Medulla oblongata (tissue), 1 donor: Measurements from ENCODE around the gene OPCML.

Source experiments
- DNase-seq: peaks from one replicate; pipeline ENCODE4 v3.0.0-alpha.2; 2015; ENCODE audit errors: extremely low spot score

The OPCML gene

GRCh38 chr11:132499661-132500060, 1032.6 kb downstream of the OPCML start:
- DNase-seq, result no peak

GRCh38 chr11:132496341-132496740, 1036.0 kb downstream of the OPCML start:
- no peak for DNase-seq

- no peak for DNase-seq
These were observed 1038.5 kb downstream of the OPCML start for GRCh38 chr11:132493801-132494200.

- no peak for DNase-seq
These were observed 1041.3 kb downstream of the OPCML start for GRCh38 chr11:132490978-132491377.

- DNase-seq, result no peak
These were observed 1046.2 kb downstream of the OPCML start for GRCh38 chr11:132486060-132486459.

- DNase-seq, result no peak
These were observed 1057.3 kb downstream of the OPCML start for GRCh38 chr11:132475026-132475425.

- DNase-seq, result peak; percentile 13
These were observed 1059.7 kb downstream of the OPCML start for GRCh38 chr11:132472411-132473172.

GRCh38 chr11:132471466-132471865, 1060.8 kb downstream of the OPCML start:
- DNase-seq, result no peak

GRCh38 chr11:132466983-132467382, 1065.3 kb downstream of the OPCML start:
- DNase-seq, result no peak

- DNase-seq, result no peak
These were observed 1067.4 kb downstream of the OPCML start for GRCh38 chr11:132464939-132465338.

- DNase-seq, result no peak
These were observed 1068.3 kb downstream of the OPCML start for GRCh38 chr11:132464003-132464342.

- DNase-seq, result no peak
These were observed 1068.9 kb downstream of the OPCML start for GRCh38 chr11:132463295-132464002.

GRCh38 chr11:132459736-132460135, 1072.6 kb downstream of the OPCML start:
- DNase-seq, result no peak

GRCh38 chr11:132457445-132457844, 1074.9 kb downstream of the OPCML start:
- no peak for DNase-seq

- DNase-seq, result no peak
These were observed 1075.5 kb downstream of the OPCML start for GRCh38 chr11:132456751-132457328.

GRCh38 chr11:132455044-132455443, 1077.3 kb downstream of the OPCML start:
- no peak for DNase-seq

- no peak for DNase-seq
These were observed 1078.9 kb downstream of the OPCML start for GRCh38 chr11:132453406-132453805.

GRCh38 chr11:132452616-132453015, 1079.7 kb downstream of the OPCML start:
- DNase-seq, result no peak

GRCh38 chr11:132451942-132452601, 1080.2 kb downstream of the OPCML start:
- no peak for DNase-seq

GRCh38 chr11:132450631-132451030, 1081.7 kb downstream of the OPCML start:
- no peak for DNase-seq

GRCh38 chr11:132448334-132448995, 1083.8 kb downstream of the OPCML start:
- DNase-seq, result no peak

GRCh38 chr11:132447761-132448160, 1084.5 kb downstream of the OPCML start:
- DNase-seq, result no peak
